Keratinocyte (primary cell): ENCODE results near the gene ITPR1. TPM values are rescaled to one million over a fixed set of nuclear protein-coding genes. Genes with fewer than 3 reads are reported as not detected.

ENCODE experiments used
- DNase-seq: peaks from one replicate; pipeline ENCODE4 v3.0.0-alpha.2; 2011; ENCODE audit warnings: low read depth, missing footprints, low spot score
- FAIRE-seq: peaks from 2 replicates; lab custom pipeline; 2011; peaks lifted over from hg19 to GRCh38; lab: Jason Lieb, UNC
- H2AFZ ChIP-seq: 2 replicates; pipeline ENCODE4 v1.6.0; 2012; ENCODE audit warnings: low read length, control low read depth, inconsistent platforms; ENCODE audit not compliant: control insufficient read depth
- H3K27ac ChIP-seq: 2 replicates; pipeline ENCODE4 v1.5.1; 2011; ENCODE audit warnings: low read length; ENCODE audit not compliant: control insufficient read depth, insufficient read depth
- H3K27me3 ChIP-seq: 3 replicates; pipeline ENCODE4 v1.6.0; 2011; ENCODE audit warnings: low read length; ENCODE audit not compliant: control insufficient read depth, insufficient read depth; ENCODE audit errors: extremely low read depth
- H3K36me3 ChIP-seq, 2 experiments: 2 replicates in 1 of 2; 3 replicates in 1 of 2; pipeline ENCODE4 v1.5.1; 2011; ENCODE audit warnings: low read length in 2 of 2, mild to moderate bottlenecking in 1 of 2; ENCODE audit not compliant: control insufficient read depth in 2 of 2, insufficient read depth in 2 of 2; ENCODE audit errors: extremely low read depth in 1 of 2
- H3K4me1 ChIP-seq: 3 replicates; pipeline ENCODE4 v1.5.1; 2011; ENCODE audit warnings: low read length; ENCODE audit not compliant: control insufficient read depth, insufficient read depth; ENCODE audit errors: extremely low read depth
- H3K4me2 ChIP-seq: 3 replicates; pipeline ENCODE4 v1.6.0; 2011; ENCODE audit warnings: low read depth, low read length; ENCODE audit not compliant: control insufficient read depth, insufficient read depth; ENCODE audit errors: extremely low read depth
- H3K4me3 ChIP-seq, 3 experiments: fragments of 200-600 bp in 1 of 3; sonication (generic) in 1 of 3; 2 replicates in 2 of 3; 3 replicates in 1 of 3; pipeline ENCODE4 v1.5.1; 2011 to 2016; ENCODE audit warnings: low read length in 3 of 3, mild to moderate bottlenecking in 3 of 3, control low read depth in 2 of 3, inconsistent platforms in 1 of 3, low read depth in 1 of 3, mixed read lengths in 1 of 3, mixed run types in 1 of 3, moderate library complexity in 1 of 3; ENCODE audit not compliant: control insufficient read depth in 2 of 3, insufficient read depth in 2 of 3; ENCODE audit errors: extremely low read depth in 1 of 3
- H3K79me2 ChIP-seq: 2 replicates; pipeline ENCODE4 v1.6.0; 2012; ENCODE audit warnings: low read length; ENCODE audit not compliant: control insufficient read depth, insufficient read depth
- H3K9ac ChIP-seq: 3 replicates; pipeline ENCODE4 v1.6.0; 2011; ENCODE audit warnings: low read length; ENCODE audit not compliant: control insufficient read depth, insufficient read depth; ENCODE audit errors: extremely low read depth
- H3K9me1 ChIP-seq: 3 replicates; pipeline ENCODE4 v1.6.0; 2011; ENCODE audit warnings: low read length; ENCODE audit not compliant: control insufficient read depth, insufficient read depth; ENCODE audit errors: extremely low read depth
- H3K9me3 ChIP-seq: 2 replicates; pipeline ENCODE4 v1.5.1; 2012; ENCODE audit warnings: low read depth, low read length; ENCODE audit not compliant: control insufficient read depth
- H4K20me1 ChIP-seq: 3 replicates; pipeline ENCODE4 v1.6.0; 2011; ENCODE audit warnings: low read length; ENCODE audit not compliant: control insufficient read depth, insufficient read depth; ENCODE audit errors: extremely low read depth
- CTCF ChIP-seq, 3 experiments: IDR thresholded peaks in 1 of 3; conservative IDR thresholded peaks in 1 of 3; optimal IDR thresholded peaks in 1 of 3; 2 replicates in 2 of 3; 3 replicates in 1 of 3; pipeline versions ENCODE3 to v1.5.1; 2011; ENCODE audit warnings: low read length in 3 of 3, mild to moderate bottlenecking in 3 of 3, moderate library complexity in 2 of 3, control low read depth in 1 of 3, inconsistent platforms in 1 of 3; ENCODE audit not compliant: insufficient read depth in 2 of 3; ENCODE audit errors: extremely low read depth in 1 of 3
- EZH2 ChIP-seq: IDR thresholded peaks from one replicate; pipeline ENCODE4 v1.6.1; 2012; ENCODE audit warnings: inconsistent platforms, mild to moderate bottlenecking, low read length, moderate library complexity
- dilution Hi-C: fragments of 300-500 bp; cut with MboI; formaldehyde crosslinking; loops from one replicate; pipeline ENCODE4 v1.7.0; 2020; ENCODE audit warnings: low sequenced_read_pairs; ENCODE audit not compliant: extremely low pct_ligation_motif_present
- polyA plus RNA-seq, 5 experiments: library from polyadenylated mRNA; depleted of rRNA in 3 of 5; stranded (reverse) in 3 of 5; stranded (forward) in 1 of 5; unstranded in 1 of 5; fragments of >200 nt; gene quantifications; 1 replicate in 1 of 5; 2 replicates in 3 of 5; 3 replicates in 1 of 5; pipeline versions ENCODE4 v1.2.1 to v1.2.3, GENCODE V29; 2011 to 2012; ENCODE audit warnings: missing spikeins in 2 of 5, low read depth in 1 of 5, low replicate concordance in 1 of 5

Gene ITPR1
- polyA plus RNA-seq, 1 donor (not counting 4 experiments of a cell fraction or from before 2014, with no cell fraction given): 3.5 TPM

GRCh38 chr3:4732925-4733324, 239.8 kb downstream of the ITPR1 start:
- no peaks in the 10 kb centered on the region for H3K27me3 ChIP-seq
- no peaks in the 10 kb centered on the region for H3K36me3 ChIP-seq
- dilution Hi-C loops: no loop called here
- FAIRE-seq: no peak
- H3K27ac ChIP-seq: no peak overlapping the region
- no peaks in the 10 kb centered on the region for H3K9me3 ChIP-seq
- H3K4me1 ChIP-seq: peaks cover 15% of the 10 kb centered on the region
- no peak overlapping the region for H2AFZ ChIP-seq
- no peaks in the 10 kb centered on the region for H3K79me2 ChIP-seq
- H3K4me2 ChIP-seq: no peak overlapping the region
- H3K4me3 ChIP-seq: no peak overlapping the region
- H3K9ac ChIP-seq: no peak overlapping the region
- H3K9me1 ChIP-seq: no peaks in the 10 kb centered on the region
- no peaks in the 10 kb centered on the region for H4K20me1 ChIP-seq
- TF ChIP-seq CTCF (optimal IDR thresholded peaks at IDR 0.05 in 1 of 3, IDR thresholded peaks at IDR 0.05 in 1 of 3, conservative IDR thresholded peaks at IDR 0.05 in 1 of 3; ENCODE audit: extremely low read depth in 1 of 3, insufficient read depth in 2 of 3, low read length in 3 of 3) (no peak), EZH2 (no peak)
- no peak for DNase-seq

- DNase-seq (no peak), FAIRE-seq (no peak)
- Histone ChIP-seq H4K20me1 (no peaks in the 10 kb centered on the region), H2AFZ (no peak overlapping the region), H3K4me3 (no peak overlapping the region), H3K27ac (no peak overlapping the region), H3K4me2 (no peak overlapping the region), H3K79me2 (no peaks in the 10 kb centered on the region), H3K9me1 (no peaks in the 10 kb centered on the region), H3K4me1 (peaks cover 22% of the 10 kb centered on the region), H3K27me3 (no peaks in the 10 kb centered on the region), H3K9me3 (no peaks in the 10 kb centered on the region), H3K36me3 (no peaks in the 10 kb centered on the region), H3K9ac (no peak overlapping the region)
- dilution Hi-C loops: no loop called here
- TF ChIP-seq CTCF (optimal IDR thresholded peaks at IDR 0.05 in 1 of 3, IDR thresholded peaks at IDR 0.05 in 1 of 3, conservative IDR thresholded peaks at IDR 0.05 in 1 of 3; ENCODE audit: extremely low read depth in 1 of 3, insufficient read depth in 2 of 3, low read length in 3 of 3): no peak
- TF ChIP-seq EZH2: no peak
These were observed 241.3 kb downstream of the ITPR1 start for GRCh38 chr3:4734454-4734853.
